ENCODE measurements around the gene RNGTT.
"Not testable (repeated sequence)": the region's sequence is repeated elsewhere in the genome, so short reads cannot be mapped to it uniquely, and the experiment has no call there.

Gene RNGTT

DNA sequence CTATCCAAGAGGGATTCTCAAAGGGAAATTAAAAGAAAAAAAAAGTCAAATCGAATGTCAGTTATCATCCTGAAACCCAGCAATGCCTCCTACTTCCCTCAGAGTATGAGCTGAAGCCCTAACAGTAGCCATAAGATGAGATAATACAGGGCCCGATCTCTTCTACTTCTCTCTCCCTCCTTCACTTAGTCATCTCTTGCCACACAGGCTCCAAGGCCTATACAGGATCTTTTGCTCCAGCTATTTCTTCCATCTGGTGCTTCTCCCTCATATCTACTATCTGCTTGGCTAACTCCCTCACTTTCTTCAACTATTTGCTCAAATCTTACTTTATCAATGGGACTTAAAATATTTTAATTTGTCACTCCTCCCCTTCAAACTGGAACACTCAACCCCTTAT, 215.3 kb downstream of the RNGTT start:
- in situ Hi-C loops (cut with MboI; ENCODE audit: low sequenced_read_pairs) = no loop called here

GRCh38 chr6:88741939-88742338, 221.5 kb downstream of the RNGTT start:
- in situ Hi-C loops (cut with MboI; ENCODE audit: low sequenced_read_pairs) = no loop called here

- in situ Hi-C loops (cut with MboI; ENCODE audit: low sequenced_read_pairs) = no loop called here
Measured at GRCh38 chr6:88741071-88741470, 222.3 kb downstream of the RNGTT start.

GRCh38 chr6:88734544-88734943, 228.9 kb downstream of the RNGTT start:
- in situ Hi-C loops (cut with MboI; ENCODE audit: low sequenced_read_pairs) = no loop called here

GRCh38 chr6:88730611-88731011, 232.8 kb downstream of the RNGTT start:
- in situ Hi-C loops (cut with MboI; ENCODE audit: low sequenced_read_pairs) = no loop called here

DNA sequence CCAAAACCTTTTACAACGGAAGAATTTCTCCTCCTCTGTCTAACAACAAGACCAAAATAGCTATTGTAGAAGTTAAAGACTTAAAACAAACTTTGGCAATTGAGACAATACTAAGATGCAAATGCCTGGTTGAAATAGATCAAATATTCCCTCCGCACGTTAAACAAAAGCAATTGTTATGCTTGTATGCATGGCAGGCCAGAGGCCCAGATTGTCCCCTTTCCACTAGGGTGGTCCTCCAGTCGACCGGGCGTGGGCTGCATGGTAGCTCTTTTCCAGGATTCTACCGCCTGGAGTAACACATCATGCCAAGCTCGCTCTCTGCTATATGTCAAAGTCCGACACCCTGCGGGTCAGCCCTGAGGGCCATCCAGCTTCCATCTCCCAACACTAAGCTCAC, 234.7 kb downstream of the RNGTT start:
- in situ Hi-C loops (cut with MboI; ENCODE audit: low sequenced_read_pairs) = no loop called here

- in situ Hi-C loops (cut with MboI; ENCODE audit: low sequenced_read_pairs) = not testable (repeated sequence)
Measured at GRCh38 chr6:88726409-88726808, 237.0 kb downstream of the RNGTT start.

- in situ Hi-C loops (cut with MboI; ENCODE audit: low sequenced_read_pairs) = no loop called here
Measured at GRCh38 chr6:88725111-88725975, 238.1 kb downstream of the RNGTT start.

GRCh38 chr6:88722686-88723085, 240.7 kb downstream of the RNGTT start:
- in situ Hi-C loops (cut with MboI; ENCODE audit: low sequenced_read_pairs) = no loop called here

GRCh38 chr6:88716399-88716798, 247.0 kb downstream of the RNGTT start:
- in situ Hi-C loops (cut with MboI; ENCODE audit: low sequenced_read_pairs) = not testable (repeated sequence)

- in situ Hi-C loops (cut with MboI; ENCODE audit: low sequenced_read_pairs) = no loop called here
Measured at GRCh38 chr6:88712243-88712936, 251.0 kb downstream of the RNGTT start.

DNA sequence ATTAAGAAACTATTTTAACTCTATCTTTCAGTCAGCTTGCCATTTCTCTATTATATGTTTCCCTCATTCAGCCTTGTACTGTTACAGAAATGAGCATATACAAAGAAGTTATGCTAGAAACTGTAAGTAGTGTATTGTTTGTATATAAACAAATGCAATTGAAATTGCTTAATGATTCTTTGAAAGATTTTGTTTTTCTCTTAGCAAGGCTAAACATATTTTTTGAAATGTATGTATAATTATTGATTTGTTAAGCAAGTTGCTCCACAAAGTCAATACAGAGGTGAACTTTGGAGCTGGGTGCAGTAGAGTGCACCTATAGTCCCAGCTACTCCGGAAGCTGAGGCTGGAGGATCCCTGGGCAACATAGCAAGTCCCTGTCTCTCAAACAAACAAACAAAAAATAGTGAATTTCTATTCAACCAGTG, 253.6 kb downstream of the RNGTT start:
- in situ Hi-C loops (cut with MboI; ENCODE audit: low sequenced_read_pairs) = no loop called here

GRCh38 chr6:88708197-88708744, 255.1 kb downstream of the RNGTT start:
- in situ Hi-C loops (cut with MboI; ENCODE audit: low sequenced_read_pairs) = no loop called here

DNA sequence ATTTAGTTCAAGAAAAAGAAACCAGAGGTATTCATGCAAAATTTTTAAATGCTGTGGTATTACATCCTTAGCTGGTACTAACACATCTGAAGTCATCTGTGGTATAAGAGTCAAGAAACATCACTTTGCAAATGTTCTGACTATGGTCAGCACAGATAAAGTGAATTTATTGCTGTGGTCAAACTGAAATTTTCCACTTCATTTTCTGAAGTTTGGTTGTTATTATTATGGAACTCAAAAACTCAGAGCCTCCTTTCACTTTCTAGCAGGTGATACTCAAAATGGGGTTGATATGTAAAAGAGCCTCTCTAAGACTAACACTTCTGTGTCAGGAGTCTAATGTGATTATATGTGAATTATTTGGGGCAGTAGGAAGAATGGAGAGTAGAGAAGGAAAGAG, 257.8 kb downstream of the RNGTT start:
- in situ Hi-C loops (cut with MboI; ENCODE audit: low sequenced_read_pairs) = no loop called here

GRCh38 chr6:88704980-88705379, 258.4 kb downstream of the RNGTT start:
- in situ Hi-C loops (cut with MboI; ENCODE audit: low sequenced_read_pairs) = no loop called here

GRCh38 chr6:88702956-88703556, 260.4 kb downstream of the RNGTT start:
- in situ Hi-C loops (cut with MboI; ENCODE audit: low sequenced_read_pairs) = no loop called here

GRCh38 chr6:88698661-88699060, 264.8 kb downstream of the RNGTT start:
- in situ Hi-C loops (cut with MboI; ENCODE audit: low sequenced_read_pairs) = no loop called here

GRCh38 chr6:88695937-88696336, 267.5 kb downstream of the RNGTT start:
- in situ Hi-C loops (cut with MboI; ENCODE audit: low sequenced_read_pairs) = no loop called here

DNA sequence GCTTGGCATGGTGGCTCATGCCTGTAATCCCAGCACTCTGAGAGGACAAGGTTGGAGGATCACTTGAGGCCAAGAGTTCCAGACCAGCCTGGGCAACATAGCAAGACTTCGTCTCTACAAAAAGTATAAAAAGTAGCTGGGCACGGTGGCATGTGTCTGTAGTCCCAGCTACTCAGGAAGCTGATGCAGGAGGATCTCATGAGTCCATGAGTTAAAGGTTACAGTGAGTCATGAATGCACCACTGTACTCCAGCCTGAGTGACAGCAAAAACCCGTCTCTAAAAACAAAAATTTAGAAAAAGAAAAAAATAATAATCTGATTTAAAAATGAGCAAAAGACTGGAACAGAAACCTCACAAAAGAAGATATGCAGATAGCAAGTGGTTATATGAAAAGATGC, 279.7 kb downstream of the RNGTT start:
- in situ Hi-C loops (cut with MboI; ENCODE audit: low sequenced_read_pairs) = no loop called here

DNA sequence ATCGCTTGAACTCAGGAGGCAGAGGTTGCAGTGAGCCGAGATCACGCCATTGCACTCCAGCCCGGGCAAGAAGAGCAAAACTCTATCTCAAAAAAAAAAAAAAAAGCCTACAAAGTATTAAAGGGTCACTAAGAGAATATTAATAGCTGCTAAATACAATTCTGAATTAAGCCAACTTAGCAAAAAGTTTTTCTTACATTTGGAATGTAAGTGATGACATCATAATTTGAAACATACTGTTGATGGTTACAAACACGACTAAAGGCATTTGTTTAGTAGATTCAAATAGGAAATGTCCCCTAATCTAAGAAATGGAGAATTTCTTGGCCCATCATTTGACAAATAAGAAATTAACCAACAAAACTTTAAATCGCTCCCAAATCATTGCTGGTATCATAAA, 282.8 kb downstream of the RNGTT start:
- in situ Hi-C loops (cut with MboI; ENCODE audit: low sequenced_read_pairs) = no loop called here

DNA sequence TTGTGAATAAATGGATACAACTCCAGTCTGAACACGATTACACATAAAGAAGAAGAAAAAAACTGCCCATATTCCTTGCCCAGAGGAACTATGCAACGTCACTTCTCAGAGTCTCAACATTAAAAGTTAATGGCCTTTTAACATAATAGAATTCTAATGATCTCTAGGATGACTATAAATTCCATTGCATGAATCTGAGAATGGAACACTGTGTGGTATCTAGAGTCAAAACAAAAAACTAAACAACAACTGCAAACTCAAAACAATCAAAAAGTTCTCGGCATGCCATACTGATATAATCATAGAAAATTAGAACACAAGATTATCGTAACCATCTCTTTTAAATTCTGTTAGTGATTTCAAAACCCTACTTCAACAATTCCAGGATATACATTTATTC, 283.6 kb downstream of the RNGTT start:
- in situ Hi-C loops (cut with MboI; ENCODE audit: low sequenced_read_pairs) = no loop called here

DNA sequence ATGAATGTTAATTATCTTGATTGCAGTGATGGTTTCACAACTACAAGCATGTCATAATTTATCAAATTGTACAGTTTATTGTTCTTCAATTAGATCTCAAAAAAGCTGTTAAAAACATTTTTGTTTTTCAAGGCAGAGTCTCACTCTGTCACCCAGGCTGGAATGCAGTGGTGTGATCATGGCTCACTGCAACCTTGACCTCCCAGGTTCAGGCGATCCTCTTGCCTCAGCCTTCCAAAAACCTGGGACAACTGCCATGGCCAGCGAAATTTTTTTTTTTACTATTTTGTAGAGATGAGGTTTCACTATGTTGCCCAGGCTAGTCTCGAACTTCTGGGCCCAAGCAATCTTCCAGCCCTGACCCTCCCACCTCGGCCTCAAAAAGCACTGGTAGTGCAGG, 286.1 kb downstream of the RNGTT start:
- in situ Hi-C loops (cut with MboI; ENCODE audit: low sequenced_read_pairs) = no loop called here

Measured in HL-60/S4 treated with phorbol 12-myristate 13-acetate at 8.2 ng/mL for 4 days and 3 days (cell line).